Nephron (organoid): ENCODE data around the gene SKIC8.
"Not testable (repeated sequence)": the region's sequence is repeated elsewhere in the genome, so short reads cannot be mapped to it uniquely, and the experiment has no call there.

ENCODE experiments used
- H3K27ac Mint-ChIP-seq, 3 experiments: 2 replicates each; pipeline ENCODE4 v1.8.0; 2020; ENCODE audit warnings: mixed read lengths in 3 of 3, mild to moderate bottlenecking in 2 of 3, moderate library complexity in 1 of 3
- H3K27me3 Mint-ChIP-seq: 2 replicates; pipeline ENCODE4 v1.8.0; 2021; ENCODE audit warnings: low read depth, mild to moderate bottlenecking, moderate library complexity, mixed read lengths
- H3K36me3 Mint-ChIP-seq: 2 replicates; pipeline ENCODE4 v1.8.0; 2020; ENCODE audit warnings: low read depth, mixed read lengths
- H3K4me1 Mint-ChIP-seq: 2 replicates; pipeline ENCODE4 v1.8.0; 2020; ENCODE audit warnings: mixed read lengths
- H3K4me3 Mint-ChIP-seq, 3 experiments: 2 replicates each; pipeline ENCODE4 v1.8.0; 2020; ENCODE audit warnings: mild to moderate bottlenecking in 3 of 3, mixed read lengths in 3 of 3, moderate library complexity in 2 of 3
- H3K9me3 Mint-ChIP-seq: 2 replicates; pipeline ENCODE4 v1.8.0; 2020; ENCODE audit warnings: mixed read lengths
- CTCF ChIP-seq, 3 experiments: fragments of 200-600 bp; sonication (generic); IDR thresholded peaks; one replicate each; pipeline ENCODE4 v1.5.0; 2021; ENCODE audit warnings: antibody characterized with exemption in 3 of 3; ENCODE audit not compliant: unreplicated experiment in 3 of 3

Gene SKIC8

GRCh38 chr15:78256044-78256437 is 43.4 kb downstream of the SKIC8 start:
- Mint-ChIP-seq H3K4me3 (no peak overlapping the region), H3K9me3 (no peaks in the 10 kb centered on the region), H3K27ac (no peak overlapping the region), H3K4me1 (peaks cover 15% of the 10 kb centered on the region), H3K36me3 (no peaks in the 10 kb centered on the region), H3K27me3 (peaks cover 3% of the 10 kb centered on the region)
- no peak for TF ChIP-seq CTCF (IDR thresholded peaks at IDR 0.05; ENCODE audit: unreplicated experiment in 3 of 3)

DNA sequence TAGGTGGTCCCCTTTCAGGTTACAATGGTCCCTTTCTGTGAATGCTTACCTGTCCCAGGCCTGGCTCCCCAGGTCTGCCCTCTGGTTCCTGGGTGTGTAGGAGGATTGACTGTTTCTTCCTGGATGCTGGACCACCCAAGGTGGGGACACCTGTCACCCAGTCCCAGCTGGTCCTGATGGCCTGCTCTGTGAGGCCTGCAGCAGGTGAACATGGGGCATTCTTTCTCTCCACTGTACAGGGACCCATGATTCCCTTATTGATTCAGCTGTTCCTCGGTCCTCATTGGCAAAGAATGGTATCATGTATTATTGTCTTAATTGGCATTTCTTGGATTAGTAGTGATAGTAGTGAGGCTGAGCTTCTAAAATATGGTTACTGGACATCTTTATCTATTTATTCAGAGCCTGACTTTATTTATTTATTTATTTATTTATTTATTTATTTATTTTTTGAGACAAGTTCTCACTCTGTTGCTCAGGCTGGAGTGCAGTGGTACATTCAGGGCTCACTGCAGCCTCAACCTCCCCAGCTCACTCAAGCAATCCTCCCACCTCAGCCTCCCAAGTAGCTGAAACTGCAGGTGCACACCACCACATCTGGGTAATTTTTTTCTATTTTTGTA is 43.9 kb downstream of the SKIC8 start:
- Mint-ChIP-seq H3K27me3 (peaks cover 3% of the 10 kb centered on the region), H3K27ac (no peak overlapping the region), H3K36me3 (no peaks in the 10 kb centered on the region), H3K4me3 (no peak overlapping the region), H3K4me1 (peaks cover 15% of the 10 kb centered on the region), H3K9me3 (no peaks in the 10 kb centered on the region)
- TF ChIP-seq CTCF (IDR thresholded peaks at IDR 0.05; ENCODE audit: unreplicated experiment in 3 of 3) = no peak

- no peak for TF ChIP-seq CTCF (IDR thresholded peaks at IDR 0.05; ENCODE audit: unreplicated experiment in 3 of 3)
- Mint-ChIP-seq H3K27me3 (peaks cover 3% of the 10 kb centered on the region), H3K36me3 (no peaks in the 10 kb centered on the region), H3K4me3 (no peak overlapping the region), H3K4me1 (no peaks in the 10 kb centered on the region), H3K9me3 (peaks cover 4% of the 10 kb centered on the region), H3K27ac (no peak overlapping the region)
Observed at GRCh38 chr15:78251136-78251535, 48.3 kb downstream of the SKIC8 start.

DNA sequence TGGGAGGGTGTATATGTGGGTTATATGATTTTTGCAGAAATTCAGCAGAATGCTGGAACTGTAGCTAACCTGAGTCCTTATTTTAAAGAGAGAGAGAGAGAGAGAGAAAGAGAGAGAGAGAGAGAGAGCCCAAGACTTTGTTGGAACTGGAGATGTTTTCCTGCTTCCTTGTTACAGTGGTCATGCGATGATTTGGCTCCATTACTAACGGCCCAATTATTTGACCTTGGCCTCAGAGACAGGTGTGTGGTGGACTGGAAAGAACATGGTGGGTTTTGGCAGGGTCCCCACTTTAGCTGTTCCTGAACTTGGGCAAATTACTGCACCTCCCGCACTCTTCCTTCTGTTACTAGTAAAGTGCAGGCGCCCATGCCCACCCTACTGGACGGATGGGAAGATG is 50.3 kb downstream of the SKIC8 start:
- Mint-ChIP-seq H3K4me1 (peaks cover 14% of the 10 kb centered on the region), H3K36me3 (no peaks in the 10 kb centered on the region), H3K27ac (no peak overlapping the region), H3K9me3 (peaks cover 4% of the 10 kb centered on the region), H3K27me3 (peaks cover 9% of the 10 kb centered on the region), H3K4me3 (no peak overlapping the region)
- TF ChIP-seq CTCF (IDR thresholded peaks at IDR 0.05; ENCODE audit: unreplicated experiment in 3 of 3) = no peak

DNA sequence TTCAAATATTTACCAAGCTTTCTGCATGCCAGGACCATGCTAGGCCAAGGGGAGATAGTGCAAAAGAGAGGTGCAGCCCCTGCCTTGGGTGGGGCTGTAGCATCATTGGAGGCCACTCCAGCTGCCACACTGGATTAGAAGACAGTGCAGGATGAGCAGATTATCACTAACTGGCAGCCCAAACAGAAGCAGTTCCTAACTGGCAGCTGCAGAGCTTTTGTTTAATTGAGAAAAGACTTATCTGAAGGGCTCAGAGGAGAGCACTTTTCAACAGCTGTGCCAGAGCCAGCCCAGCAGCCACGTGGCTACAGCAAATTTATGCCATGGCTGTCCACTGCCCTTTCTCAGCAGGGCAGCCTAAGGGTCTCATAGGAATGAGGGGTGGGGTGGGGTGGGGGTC is 51.5 kb downstream of the SKIC8 start:
- H3K4me1 Mint-ChIP-seq = peaks cover 14% of the 10 kb centered on the region
- TF ChIP-seq CTCF (IDR thresholded peaks at IDR 0.05; ENCODE audit: unreplicated experiment in 3 of 3) = no peak
- no peaks in the 10 kb centered on the region for H3K36me3 Mint-ChIP-seq
- peaks cover 4% of the 10 kb centered on the region for H3K9me3 Mint-ChIP-seq
- H3K27ac Mint-ChIP-seq = no peak overlapping the region
- H3K27me3 Mint-ChIP-seq = peaks cover 9% of the 10 kb centered on the region
- H3K4me3 Mint-ChIP-seq = no peak overlapping the region

DNA sequence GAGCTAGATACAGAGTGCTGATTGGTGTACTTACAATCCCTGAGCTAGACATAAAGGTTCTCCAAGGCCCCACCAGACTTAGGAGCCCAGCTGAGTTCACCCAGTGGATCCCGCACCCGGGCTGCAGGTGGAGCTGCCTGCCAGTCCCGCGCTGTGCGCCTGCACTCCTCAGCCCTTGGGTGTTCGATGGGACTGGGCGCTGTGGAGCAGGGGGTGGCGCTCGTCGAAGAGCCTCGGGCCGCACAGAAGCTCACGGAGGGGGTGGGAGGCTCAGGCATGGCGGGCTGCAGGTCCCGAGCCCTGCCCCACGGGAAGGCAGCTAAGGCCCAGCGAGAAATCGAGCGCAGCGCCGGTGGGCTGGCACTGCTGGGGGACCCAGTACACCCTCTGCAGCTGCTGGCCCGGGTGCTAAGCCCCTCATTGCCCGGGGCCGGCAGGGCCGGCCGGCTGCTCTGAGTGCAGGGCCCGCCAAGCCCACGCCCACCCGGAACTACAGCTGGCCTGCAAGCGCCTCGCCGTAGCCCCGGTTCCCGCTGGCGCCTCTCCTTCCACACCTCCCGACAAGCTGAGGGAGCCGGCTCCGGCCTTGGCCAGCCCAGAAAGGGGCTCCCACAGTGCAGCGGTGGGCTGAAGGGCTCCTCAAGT is 53.3 kb downstream of the SKIC8 start:
- not testable (repeated sequence) for H3K4me3 Mint-ChIP-seq, H3K36me3 Mint-ChIP-seq, H3K9me3 Mint-ChIP-seq, H3K27ac Mint-ChIP-seq
- Mint-ChIP-seq H3K4me1 (peaks cover 14% of the 10 kb centered on the region), H3K27me3 (peaks cover 12% of the 10 kb centered on the region)

GRCh38 chr15:78245392-78245791 is 54.0 kb downstream of the SKIC8 start:
- not testable (repeated sequence) for H3K36me3 Mint-ChIP-seq, H3K9me3 Mint-ChIP-seq
- Mint-ChIP-seq H3K4me1 (peaks cover 14% of the 10 kb centered on the region), H3K4me3 (peak overlapping the region in 1 of 3 experiments; percentile 55), H3K27ac (peak overlapping the region in 2 of 3 experiments; percentile 28 to 49), H3K27me3 (peaks cover 15% of the 10 kb centered on the region)
